ENCODE data around the gene SLC12A7. TPM values are rescaled to one million over a fixed set of nuclear protein-coding genes. Genes with fewer than 3 reads are reported as not detected.

SLC12A7 gene
- total RNA-seq, 1 donor = 3.4 TPM

GRCh38 chr5:1109542-1110306 lies 2.1 kb downstream of the SLC12A7 start:
- H3K4me3 ChIP-seq (ENCODE audit: low read depth, low read length) = no peak overlapping the region
- no peak for DNase-seq (ENCODE audit: low read depth)
- TF ChIP-seq CTCF (IDR thresholded peaks at IDR 0.05; ENCODE audit: insufficient read depth, low read length) = no peak

- no peak for DNase-seq (ENCODE audit: low read depth)
- TF ChIP-seq CTCF (IDR thresholded peaks at IDR 0.05; ENCODE audit: insufficient read depth, low read length) = no peak
- H3K4me3 ChIP-seq (ENCODE audit: low read depth, low read length) = no peak overlapping the region
Observed at GRCh38 chr5:1108865-1109174, 3.0 kb downstream of the SLC12A7 start.

- no peak for DNase-seq (ENCODE audit: low read depth)
- TF ChIP-seq CTCF (IDR thresholded peaks at IDR 0.05; ENCODE audit: insufficient read depth, low read length) = no peak
- no peak overlapping the region for H3K4me3 ChIP-seq (ENCODE audit: low read depth, low read length)
Observed at GRCh38 chr5:1108023-1108864, 3.6 kb downstream of the SLC12A7 start.

GRCh38 chr5:1107167-1108022 lies 4.5 kb downstream of the SLC12A7 start:
- H3K4me3 ChIP-seq (ENCODE audit: low read depth, low read length) = no peak overlapping the region
- no peak for DNase-seq (ENCODE audit: low read depth)
- TF ChIP-seq CTCF (IDR thresholded peaks at IDR 0.05; ENCODE audit: insufficient read depth, low read length) = no peak

GRCh38 chr5:1106385-1107166 lies 5.3 kb downstream of the SLC12A7 start:
- TF ChIP-seq CTCF (IDR thresholded peaks at IDR 0.05; ENCODE audit: insufficient read depth, low read length) = no peak
- H3K4me3 ChIP-seq (ENCODE audit: low read depth, low read length) = no peak overlapping the region
- no peak for DNase-seq (ENCODE audit: low read depth)

Data from fibroblast of the aortic adventitia (primary cell).